ENCODE results near the gene SEC14L5.
"Not testable (repeated sequence)": the region's sequence is repeated elsewhere in the genome, so short reads cannot be mapped to it uniquely, and the experiment has no call there.

SEC14L5 gene

GRCh38 chr16:4949986-4950385, 8.1 kb upstream of the SEC14L5 start:
- DNase-seq (ENCODE audit: low read depth, low spot score): no peak

- not testable (repeated sequence) for DNase-seq (ENCODE audit: low read depth, low spot score)
These were observed 6.5 kb upstream of the SEC14L5 start for GRCh38 chr16:4951583-4951982.

- DNase-seq (ENCODE audit: low read depth, low spot score): no peak
These were observed 3.4 kb upstream of the SEC14L5 start for GRCh38 chr16:4954714-4955113.

GRCh38 chr16:4957420-4957719, 760 bp upstream of the SEC14L5 start:
- DNase-seq (ENCODE audit: low read depth, low spot score): no peak

- DNase-seq (ENCODE audit: low read depth, low spot score): no peak
These were observed 644 bp downstream of the SEC14L5 start for GRCh38 chr16:4958510-4959438.

- DNase-seq (ENCODE audit: low read depth, low spot score): no peak
These were observed 2.4 kb downstream of the SEC14L5 start for GRCh38 chr16:4960579-4960978.

GRCh38 chr16:4962716-4963115, 4.6 kb downstream of the SEC14L5 start:
- no peak for DNase-seq (ENCODE audit: low read depth, low spot score)

GRCh38 chr16:4963527-4963926, 5.4 kb downstream of the SEC14L5 start:
- DNase-seq (ENCODE audit: low read depth, low spot score): not testable (repeated sequence)

- no peak for DNase-seq (ENCODE audit: low read depth, low spot score)
These were observed 8.8 kb downstream of the SEC14L5 start for GRCh38 chr16:4966736-4967453.

GRCh38 chr16:4968278-4968677, 10.1 kb downstream of the SEC14L5 start:
- DNase-seq (ENCODE audit: low read depth, low spot score): not testable (repeated sequence)

GRCh38 chr16:4968879-4969483, 10.9 kb downstream of the SEC14L5 start:
- DNase-seq (ENCODE audit: low read depth, low spot score): no peak

- DNase-seq (ENCODE audit: low read depth, low spot score): no peak
These were observed 11.9 kb downstream of the SEC14L5 start for GRCh38 chr16:4970010-4970409.

- DNase-seq (ENCODE audit: low read depth, low spot score): no peak
These were observed 14.9 kb downstream of the SEC14L5 start for GRCh38 chr16:4972938-4973587.

- DNase-seq (ENCODE audit: low read depth, low spot score): no peak
These were observed 17.9 kb downstream of the SEC14L5 start for GRCh38 chr16:4976079-4976478.

GRCh38 chr16:4976611-4977145, 18.5 kb downstream of the SEC14L5 start:
- DNase-seq (ENCODE audit: low read depth, low spot score): no peak

- no peak for DNase-seq (ENCODE audit: low read depth, low spot score)
These were observed 21.0 kb downstream of the SEC14L5 start for GRCh38 chr16:4979164-4979563.

GRCh38 chr16:4979736-4980660, 21.9 kb downstream of the SEC14L5 start:
- no peak for DNase-seq (ENCODE audit: low read depth, low spot score)

- no peak for DNase-seq (ENCODE audit: low read depth, low spot score)
These were observed 22.6 kb downstream of the SEC14L5 start for GRCh38 chr16:4980691-4981090.

- no peak for DNase-seq (ENCODE audit: low read depth, low spot score)
These were observed 23.3 kb downstream of the SEC14L5 start for GRCh38 chr16:4981473-4981872.

- DNase-seq (ENCODE audit: low read depth, low spot score): no peak
These were observed 24.1 kb downstream of the SEC14L5 start for GRCh38 chr16:4982056-4982867.
